Heart left ventricle (tissue), 13 donors: ENCODE data around the gene CELA1.

Source experiments
- CTCF ChIP-seq, 12 donors: fragments of 200-600 bp; sonication (generic) in 4 of 12; IDR thresholded peaks; one replicate each; pipeline versions ENCODE4 v1.5.0 to v1.8.0; 2018 to 2022; ENCODE audit warnings: antibody characterized with exemption in 12 of 12, mild to moderate bottlenecking in 5 of 12
- POLR2A ChIP-seq, 2 donors: fragments of 450-650 bp; IDR thresholded peaks; one replicate each; pipeline ENCODE4 v1.6.1; 2017; ENCODE audit warnings: antibody characterized with exemption in 2 of 2, mild to moderate bottlenecking in 2 of 2, moderate library complexity in 2 of 2
- donor health status: ischemic (EF 13 %, LVEDD 7.1; RV severe dilation, severe dysfunction).
- donor health status: DM: no; HTN: yes; CAD: no.
- donor health status: DM: no; HTN: no; CAD: no.
- donor health status: ischemic (EF 25% LVEDD 6.9; RV normal size, moderate dysfunction).
- donor health status: ischemic (EF 25% LVEDD 5.7; RV mildly dilated, moderate dysfunction).
- donor health status: ischemic (EF 35%, LVEDD 5.7; RV mildly dilated, moderate dysfunction).
- donor health status: nonischemic (EF 11% LVEDD 7.7; RV severe dilation, severe dysfunction).
- donor health status: DM: yes; HTN: yes; CAD: no.
- donor health status: PGD.
- donor health status: ischemic (EF 29% LVEDD 5.4; RV normal size, mild dysfunction).
- donor health status: nonischemic (EF 23%, LVEDD 6.1; RV moderate dilation, normal function).

GRCh38 chr12:51318846-51319599, 27.5 kb downstream of the CELA1 start:
- TF ChIP-seq CTCF (IDR thresholded peaks at IDR 0.05) (no peak), POLR2A (IDR thresholded peaks at IDR 0.05) (no peak)
